Testis (tissue), 2 donors: ENCODE data around the gene RASA2.

Experiments
- CTCF ChIP-seq, 3 experiments: fragments of 450-650 bp in 2 of 3; fragments of 200-600 bp in 1 of 3; sonication (generic) in 1 of 3; IDR thresholded peaks; one replicate each; pipeline ENCODE4 v1.5.1; 2016 to 2019; ENCODE audit warnings: antibody characterized with exemption in 3 of 3, mild to moderate bottlenecking in 2 of 3, moderate library complexity in 1 of 3
- POLR2A ChIP-seq: fragments of 450-650 bp; IDR thresholded peaks from one replicate; pipeline ENCODE4 v1.6.1; 2017; ENCODE audit warnings: antibody characterized with exemption, mild to moderate bottlenecking, moderate library complexity

GRCh38 chr3:141511361-141511760, 24.5 kb downstream of the RASA2 start:
- no peak for TF ChIP-seq CTCF (IDR thresholded peaks at IDR 0.05)
- no peak for TF ChIP-seq POLR2A
